GDM1 (cell line): Measurements from ENCODE around the gene ZNF627.
"Not testable (repeated sequence)": the region's sequence is repeated elsewhere in the genome, so short reads cannot be mapped to it uniquely, and the experiment has no call there.

Experiments
- DNase-seq: peaks from one replicate; lab custom pipeline; 2025; lab: John Stamatoyannopoulos, UW

Gene ZNF627

DNA sequence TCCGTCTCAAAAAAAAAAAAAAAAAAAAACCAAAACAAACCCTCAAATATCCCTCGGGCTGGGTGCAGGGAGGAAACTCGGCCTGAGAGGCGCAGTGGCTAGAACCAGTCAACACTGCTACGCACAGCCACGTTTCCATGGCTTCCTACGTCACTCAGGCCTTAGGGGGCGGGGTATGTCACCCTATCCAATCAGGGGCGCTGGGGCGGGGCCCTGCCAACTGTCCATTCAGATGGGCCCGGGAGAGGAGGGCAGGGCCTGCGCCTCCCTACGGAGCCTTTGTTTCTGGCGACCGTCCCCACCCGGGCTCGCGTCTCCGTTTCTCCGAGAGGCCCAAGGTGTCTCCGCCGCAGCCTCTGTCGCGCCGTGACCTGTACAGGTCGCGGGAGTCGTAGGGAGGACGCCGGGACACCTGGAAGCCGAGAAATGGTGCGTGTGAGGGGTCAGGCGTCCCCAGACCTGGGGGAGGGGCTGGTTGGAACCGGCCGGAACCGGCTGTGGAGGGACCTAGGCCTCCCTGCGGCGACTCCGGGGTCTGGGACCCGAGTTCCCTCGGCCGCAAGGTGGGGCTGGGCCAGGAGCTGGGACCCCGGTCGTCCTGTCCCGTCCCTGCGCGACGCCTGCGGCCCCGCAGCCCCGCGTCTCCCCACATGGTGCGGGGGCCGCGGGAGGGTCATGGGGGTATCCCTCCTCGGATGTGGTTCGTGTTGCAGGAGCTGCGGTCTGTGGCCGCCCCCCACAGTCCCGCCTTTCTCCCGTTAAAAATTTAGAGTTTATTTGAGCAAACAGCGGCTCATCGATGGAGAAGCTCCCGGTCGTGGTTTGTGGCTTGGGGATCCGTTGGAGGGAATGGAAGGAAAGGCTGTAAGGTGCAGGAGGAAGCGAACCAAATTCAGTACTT is at the start of gene ZNF627:
Gene ZNF627 (plus strand): TSS at position 282 of the 901 bp plus-strand sequence. CDS start 145 bp downstream, at position 427.
- DNase-seq, result peak; percentile 97

- no peak for DNase-seq
Observed at GRCh38 chr19:11547929-11548700, 49.2 kb upstream of the ZNF627 start.

DNA sequence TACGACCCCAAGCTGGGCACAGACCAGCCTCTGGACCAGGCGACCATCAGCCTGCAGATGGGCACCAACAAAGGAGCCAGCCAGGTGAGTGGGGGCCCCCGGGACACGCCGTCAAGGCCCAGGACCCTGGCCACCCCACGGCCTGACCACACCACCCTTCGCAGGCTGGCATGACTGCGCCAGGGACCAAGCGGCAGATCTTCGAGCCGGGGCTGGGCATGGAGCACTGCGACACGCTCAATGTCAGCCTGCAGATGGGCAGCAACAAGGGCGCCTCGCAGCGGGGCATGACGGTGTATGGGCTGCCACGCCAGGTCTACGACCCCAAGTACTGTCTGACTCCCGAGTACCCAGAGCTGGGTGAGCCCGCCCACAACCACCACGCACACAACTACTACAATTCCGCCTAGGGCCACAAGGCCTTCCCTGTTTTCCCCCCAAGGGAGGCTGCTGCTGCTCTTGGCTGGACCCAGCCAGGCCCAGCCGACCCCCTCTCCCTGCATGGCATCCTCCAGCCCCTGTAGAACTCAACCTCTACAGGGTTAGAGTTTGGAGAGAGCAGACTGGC is 47.8 kb upstream of the ZNF627 start:
- no peak for DNase-seq

- no peak for DNase-seq
Observed at GRCh38 chr19:11550265-11550664, 47.0 kb upstream of the ZNF627 start.

DNA sequence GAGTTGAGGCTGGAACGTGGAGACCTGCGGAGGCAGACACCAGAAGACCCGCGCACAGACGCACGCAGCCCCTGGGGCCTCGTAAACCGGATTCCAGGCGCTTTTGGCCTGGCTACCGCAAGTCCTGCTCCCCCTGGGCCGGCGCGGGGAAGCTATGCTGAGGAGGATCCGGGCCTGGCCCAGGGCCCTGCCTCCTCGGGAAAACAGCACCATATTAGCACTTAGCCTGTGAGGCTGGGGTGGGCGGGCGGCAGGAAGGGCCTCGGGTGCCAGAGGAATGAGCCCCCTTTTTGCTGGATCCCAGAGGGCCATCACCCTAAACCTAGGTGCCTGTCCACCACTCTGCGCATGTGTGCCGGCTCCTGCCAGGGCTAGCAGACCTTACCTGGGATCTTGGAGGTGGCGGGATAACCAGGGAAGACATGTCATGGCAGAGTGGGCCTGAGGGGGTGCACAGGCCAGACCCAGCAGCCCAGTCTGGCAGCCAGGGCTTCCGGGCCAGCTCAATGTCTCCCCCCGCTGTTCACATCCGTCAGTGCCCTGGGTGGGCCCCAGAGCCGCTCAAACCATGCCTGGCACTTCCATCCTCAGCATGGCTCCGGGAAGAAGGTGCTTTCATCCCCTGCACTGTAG is 45.6 kb upstream of the ZNF627 start:
- no peak for DNase-seq

DNA sequence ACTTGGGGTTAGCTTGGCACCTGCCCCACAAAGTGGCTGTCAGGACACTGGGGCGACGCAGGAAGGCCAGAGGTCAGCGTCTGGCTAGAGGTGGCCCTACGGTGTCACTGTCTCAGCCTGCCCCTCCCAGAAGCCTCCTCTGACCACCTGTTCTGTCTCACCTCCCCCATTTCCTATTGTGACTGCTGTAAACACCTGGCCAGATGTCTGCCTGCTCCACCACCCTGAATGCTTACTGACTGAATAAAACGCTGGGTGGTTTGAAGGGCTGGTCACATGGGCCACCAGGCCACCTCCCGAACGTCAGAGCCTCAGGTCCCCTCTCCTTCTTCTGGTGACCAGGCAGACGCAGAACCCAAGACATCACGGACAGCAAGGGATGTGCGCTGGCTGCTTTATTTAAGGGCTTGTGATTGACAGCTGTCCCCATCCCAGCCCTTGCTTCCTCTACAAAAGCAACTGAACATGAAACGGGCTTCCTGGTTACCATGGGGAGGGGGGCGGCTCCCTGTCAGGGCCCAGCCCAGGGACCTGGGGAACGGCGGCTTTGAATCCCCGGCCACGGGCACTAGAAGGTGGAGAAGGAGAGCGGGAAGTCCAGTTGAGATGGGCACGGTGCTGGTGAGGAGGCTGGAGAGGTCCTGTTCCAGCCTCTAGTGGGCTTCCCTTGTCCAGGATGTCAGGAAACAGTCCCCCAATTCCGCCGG is 44.5 kb upstream of the ZNF627 start:
- no peak for DNase-seq

DNA sequence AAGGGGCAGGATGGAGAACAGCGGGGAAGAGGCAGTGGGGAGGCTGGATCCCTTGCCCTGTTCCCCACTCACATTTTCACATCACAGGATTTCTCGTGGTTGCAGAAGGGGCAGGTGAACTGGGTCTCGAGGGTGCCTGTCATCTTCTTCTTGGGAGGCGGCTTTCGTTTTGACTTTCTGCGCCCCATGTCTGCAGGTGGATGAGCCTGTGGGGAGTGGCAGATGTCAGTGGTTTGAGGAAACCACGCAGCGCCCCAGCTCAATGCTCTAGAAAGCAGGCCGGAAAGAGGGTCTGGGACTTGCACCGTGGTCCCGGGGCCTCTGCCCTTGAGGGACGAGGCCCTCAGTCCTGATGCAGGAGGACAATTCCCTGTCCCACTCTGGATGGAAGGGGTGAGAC is 43.1 kb upstream of the ZNF627 start:
- no peak for DNase-seq

- no peak for DNase-seq
Observed at GRCh38 chr19:11555246-11555645, 42.0 kb upstream of the ZNF627 start.

DNA sequence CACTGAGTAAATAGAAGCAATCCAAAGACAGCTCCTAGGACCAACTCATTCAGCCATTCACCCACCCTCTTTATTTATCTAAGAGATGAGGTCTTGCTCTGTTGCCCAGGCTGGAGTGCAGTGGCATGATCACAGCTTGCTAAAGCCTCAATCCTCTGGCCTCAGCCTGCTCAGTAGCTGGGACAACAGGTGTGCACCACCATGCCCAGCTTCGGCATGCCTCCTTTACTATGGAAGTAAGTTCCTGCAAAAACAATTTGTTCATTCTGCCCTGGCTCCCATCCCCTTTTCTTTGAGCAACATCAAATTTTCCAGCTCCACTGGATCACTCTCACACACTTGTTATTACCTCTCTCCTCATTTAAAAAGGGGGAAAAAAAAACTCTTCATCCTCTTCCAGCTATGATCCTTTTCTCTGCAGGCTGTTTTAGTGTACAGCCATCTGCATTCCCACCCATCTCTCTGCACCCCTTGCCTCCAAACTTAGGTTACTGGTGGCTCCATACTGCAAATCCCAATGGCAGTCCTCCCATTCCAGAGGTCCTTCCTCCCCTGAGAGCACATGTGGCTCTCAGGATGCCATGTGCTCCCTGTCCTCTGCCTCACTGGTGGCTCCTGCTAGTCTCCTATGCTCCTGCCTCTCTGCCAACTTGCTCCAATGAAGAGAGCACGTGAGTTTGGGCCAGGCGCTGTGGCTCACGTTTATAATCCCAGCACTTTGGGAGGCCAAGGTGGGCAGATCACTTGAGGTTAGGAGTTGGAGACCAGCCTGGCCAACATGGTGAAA is 40.5 kb upstream of the ZNF627 start:
- DNase-seq, result no peak

DNA sequence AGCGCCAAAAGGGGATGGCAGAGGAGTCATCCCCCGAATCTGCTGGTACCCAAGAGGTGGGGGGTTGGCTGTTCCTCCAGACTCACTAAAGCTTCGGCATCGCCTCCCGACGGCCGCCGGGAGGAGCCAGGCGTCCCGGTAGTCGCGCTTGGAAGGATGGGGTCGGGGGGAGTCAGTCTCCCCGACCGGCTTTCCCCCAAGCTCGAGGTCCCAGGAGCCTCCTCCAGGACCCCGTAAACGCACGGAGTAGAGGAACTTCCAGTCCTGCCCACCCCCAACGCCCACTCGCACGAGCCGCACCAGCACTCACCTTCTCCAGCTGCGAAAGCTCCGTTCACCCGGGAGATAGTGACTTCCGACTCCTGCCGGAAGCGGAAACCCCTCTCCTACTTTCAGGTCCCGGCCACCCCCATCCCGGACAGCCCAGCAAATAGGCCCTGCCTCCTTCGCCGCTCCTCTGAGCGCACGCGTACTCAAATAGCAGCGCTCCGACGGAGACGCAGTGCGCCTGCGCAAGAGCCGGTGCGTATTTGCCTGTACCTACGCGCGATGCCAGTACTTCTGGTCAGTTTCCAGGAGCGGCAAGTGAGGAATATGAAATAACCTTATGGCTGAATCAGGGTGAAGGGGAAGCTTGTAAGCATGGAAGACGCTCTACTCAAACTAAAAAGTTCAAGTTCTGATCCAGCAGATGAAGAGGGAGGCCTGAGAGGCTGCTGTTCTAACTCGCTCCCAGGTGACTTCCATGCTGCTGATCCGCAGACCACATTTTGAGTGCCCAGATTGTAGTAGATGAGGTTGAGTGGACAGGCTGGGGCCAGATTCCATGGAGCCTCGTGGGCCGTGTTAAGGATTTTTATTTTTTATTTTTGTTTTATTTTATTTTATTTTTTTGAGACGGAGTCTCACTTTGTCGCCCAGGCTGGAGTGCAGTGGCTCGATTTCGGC is 38.1 kb upstream of the ZNF627 start, which contains the start of gene ELOF1:
Gene ELOF1 (minus strand): TSS at position 350 of the 948 bp plus-strand sequence. CDS start 4,883 bp downstream, outside the sequence.
- DNase-seq, result peak; percentile 96

DNA sequence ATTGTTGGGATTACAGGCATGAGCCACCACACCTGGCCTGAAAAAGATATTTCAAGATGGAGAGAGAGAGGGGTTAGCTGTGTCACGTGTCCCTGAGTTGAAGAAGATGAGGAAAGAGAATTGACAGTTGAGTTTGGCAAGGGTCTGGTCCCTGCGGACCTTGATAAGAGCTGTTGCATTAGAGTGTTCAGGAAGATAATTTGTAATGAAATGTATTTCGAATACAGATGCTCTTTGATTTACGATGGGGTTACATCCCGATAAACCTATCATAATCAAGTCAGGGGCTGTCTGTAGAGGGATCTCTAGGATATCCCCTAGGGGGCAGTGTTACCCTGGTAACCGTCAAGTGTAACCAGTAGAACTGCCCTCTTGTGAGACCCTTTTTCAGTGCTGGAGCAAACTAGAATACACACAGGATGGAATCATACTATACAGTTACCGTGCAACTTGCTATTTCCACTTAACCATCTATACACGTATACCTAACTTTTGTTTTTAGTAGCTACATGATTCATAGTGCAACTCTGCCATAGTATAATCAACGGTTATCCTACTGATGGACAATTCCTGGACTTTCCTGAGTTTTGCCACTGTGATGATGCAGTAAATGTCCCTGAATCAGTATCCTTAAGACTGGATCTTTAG is 36.8 kb upstream of the ZNF627 start:
- DNase-seq, result peak; percentile 62

DNA sequence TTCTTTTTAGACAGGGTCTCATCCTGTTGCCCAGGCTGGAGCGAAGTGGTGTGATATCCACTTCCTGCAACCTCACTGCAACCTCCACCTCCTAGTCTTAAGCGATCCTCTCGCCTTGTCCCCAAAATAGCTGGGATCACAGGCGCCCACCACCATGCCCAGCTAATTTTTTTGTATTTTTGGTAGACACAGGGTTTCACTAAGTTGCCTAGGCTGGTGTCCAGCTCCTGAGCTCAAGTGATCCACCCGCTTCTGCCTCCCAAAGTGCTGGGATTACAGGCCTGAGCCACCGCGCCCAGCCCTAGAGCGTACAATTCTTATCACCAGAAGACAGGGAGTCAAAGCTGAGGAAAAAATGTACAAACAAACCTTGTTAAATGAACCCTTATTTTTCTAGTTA is 33.8 kb upstream of the ZNF627 start:
- DNase-seq, result no peak

- DNase-seq, result not testable (repeated sequence)
Observed at GRCh38 chr19:11564082-11564807, 33.0 kb upstream of the ZNF627 start.

DNA sequence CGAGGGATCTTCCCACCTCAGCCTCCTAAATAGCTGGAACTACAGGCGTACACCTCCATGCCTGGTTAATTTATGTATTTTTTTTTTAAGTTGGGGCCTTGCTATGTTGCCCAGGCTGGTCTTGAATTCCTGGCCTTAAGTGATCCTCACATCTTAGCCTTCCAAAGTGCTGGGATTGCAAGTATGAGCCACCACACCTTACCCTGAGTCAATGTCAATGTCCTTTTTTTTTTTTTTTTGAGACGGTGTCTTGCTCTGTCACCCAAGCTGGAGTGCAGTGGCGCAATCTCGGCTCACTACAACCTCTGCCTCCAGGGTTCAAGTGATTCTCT is 31.7 kb upstream of the ZNF627 start:
- DNase-seq, result not testable (repeated sequence)

DNA sequence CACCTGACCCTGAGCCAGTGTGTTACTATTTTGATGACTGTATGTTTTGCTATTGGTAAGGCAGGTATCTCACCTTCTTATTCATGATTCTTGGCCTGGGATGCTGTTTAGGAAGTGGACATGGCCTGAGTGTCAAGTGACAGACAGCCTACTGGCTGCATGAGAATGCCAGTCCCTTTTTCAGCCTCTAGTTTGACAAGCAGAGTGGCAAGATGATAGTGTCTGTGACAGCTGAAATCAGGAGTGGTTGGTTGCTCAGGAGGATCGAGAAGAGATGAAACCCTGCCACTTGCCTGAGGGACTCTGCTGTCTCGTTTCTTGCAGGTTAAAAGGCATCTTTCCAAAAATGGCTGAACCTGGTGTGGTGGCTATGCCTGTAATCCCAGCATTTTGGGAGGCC is 31.1 kb upstream of the ZNF627 start:
- no peak for DNase-seq

DNA sequence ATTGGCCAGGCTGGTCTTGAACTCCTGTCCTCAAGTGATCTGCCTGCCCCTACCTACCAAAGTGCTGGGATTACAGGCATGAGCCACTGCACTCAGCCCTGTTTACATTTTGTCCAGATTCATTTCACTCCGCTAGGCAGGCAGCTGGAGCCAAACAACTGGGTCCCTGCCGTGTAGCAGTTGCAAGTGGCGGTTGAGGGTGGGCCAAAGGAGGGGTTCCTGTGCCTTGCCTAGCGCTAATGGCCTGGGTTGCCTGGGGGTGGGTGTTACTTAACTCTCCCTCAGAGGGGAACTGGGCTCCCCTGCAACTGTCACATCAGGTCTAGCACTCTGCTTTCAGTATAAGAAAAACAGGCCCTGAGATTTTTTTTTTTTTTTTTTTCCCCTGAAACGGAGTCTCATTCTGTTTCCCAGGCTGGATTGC is 27.2 kb upstream of the ZNF627 start:
- DNase-seq, result no peak

DNA sequence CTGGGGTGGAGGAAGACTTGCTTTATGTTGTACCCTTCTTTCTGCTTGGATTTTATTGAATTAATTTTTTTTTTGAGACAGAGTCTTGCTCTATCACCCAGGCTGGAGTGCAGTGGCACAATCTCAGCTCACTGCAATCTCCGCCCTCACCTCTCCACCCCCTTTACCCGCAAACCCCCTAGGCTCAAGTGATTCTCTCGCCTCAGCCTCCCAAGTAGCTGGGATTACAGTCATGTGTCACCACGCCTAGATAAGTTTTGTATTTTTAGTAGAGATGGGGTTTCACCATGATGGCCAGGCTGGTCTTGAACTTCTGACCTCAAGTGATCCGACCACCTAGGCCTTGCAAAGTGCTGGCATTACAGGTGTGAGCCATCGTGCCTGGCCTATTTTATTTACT is 23.9 kb upstream of the ZNF627 start:
- not testable (repeated sequence) for DNase-seq

DNA sequence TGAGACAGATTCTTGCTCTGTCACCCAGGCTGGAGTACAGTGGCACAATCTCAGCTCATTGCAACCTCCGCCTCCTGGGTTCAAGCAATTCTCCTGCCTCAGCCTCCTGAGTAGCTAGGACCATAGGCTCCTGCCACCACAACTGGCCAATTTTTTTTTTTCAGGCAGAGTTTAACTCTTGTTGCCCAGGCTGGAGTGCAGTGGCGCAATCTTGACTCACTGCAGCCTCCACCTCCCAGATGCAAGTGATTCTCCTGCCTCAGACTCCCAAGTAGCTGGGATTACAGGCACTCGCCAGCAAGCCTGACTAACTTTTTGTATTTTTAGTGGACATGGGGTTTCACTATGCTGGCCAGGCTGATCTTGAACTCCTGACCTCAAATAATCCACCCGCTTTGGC is 23.5 kb upstream of the ZNF627 start:
- not testable (repeated sequence) for DNase-seq
